ENCODE measurements around the gene TMED7.

Gene TMED7

GRCh38 chr5:115627295-115627865, 1.5 kb upstream of the TMED7 start:
- no peak for DNase-seq (ENCODE audit: low spot score)

- no peak for DNase-seq (ENCODE audit: low spot score)
These were observed 598 bp upstream of the TMED7 start for GRCh38 chr5:115626445-115626823.

- no peak for DNase-seq (ENCODE audit: low spot score)
These were observed 842 bp downstream of the TMED7 start for GRCh38 chr5:115624994-115625393.

- no peak for DNase-seq (ENCODE audit: low spot score)
These were observed 2.2 kb downstream of the TMED7 start for GRCh38 chr5:115623658-115624057.

GRCh38 chr5:115621365-115621900, 4.4 kb downstream of the TMED7 start:
- DNase-seq (ENCODE audit: low spot score) = no peak

GRCh38 chr5:115616892-115617291, 8.9 kb downstream of the TMED7 start:
- no peak for DNase-seq (ENCODE audit: low spot score)

- DNase-seq (ENCODE audit: low spot score) = no peak
These were observed 9.4 kb downstream of the TMED7 start for GRCh38 chr5:115616472-115616871.

- DNase-seq (ENCODE audit: low spot score) = no peak
These were observed 14.0 kb downstream of the TMED7 start for GRCh38 chr5:115611873-115612272.

- DNase-seq (ENCODE audit: low spot score) = no peak
These were observed 17.9 kb downstream of the TMED7 start for GRCh38 chr5:115607935-115608334.

GRCh38 chr5:115605436-115605835, 20.4 kb downstream of the TMED7 start:
- DNase-seq (ENCODE audit: low spot score) = no peak

- DNase-seq (ENCODE audit: low spot score) = no peak
These were observed 23.2 kb downstream of the TMED7 start for GRCh38 chr5:115602591-115603125.

GRCh38 chr5:115601701-115602590, 23.9 kb downstream of the TMED7 start, which contains the start of gene TICAM2:
TSS of gene TICAM2 (minus strand) at chr5:115602479. CDS start at chr5:115581256, 21,223 bp downstream.
- DNase-seq (ENCODE audit: low spot score) = peak; percentile 44

- DNase-seq (ENCODE audit: low spot score) = no peak
These were observed 25.1 kb downstream of the TMED7 start for GRCh38 chr5:115600766-115601165.

- DNase-seq (ENCODE audit: low spot score) = no peak
These were observed 25.9 kb downstream of the TMED7 start for GRCh38 chr5:115599924-115600323.

GRCh38 chr5:115599502-115599901, 26.3 kb downstream of the TMED7 start:
- DNase-seq (ENCODE audit: low spot score) = no peak

- no peak for DNase-seq (ENCODE audit: low spot score)
These were observed 31.4 kb downstream of the TMED7 start for GRCh38 chr5:115594128-115595047.

GRCh38 chr5:115589043-115589442, 36.8 kb downstream of the TMED7 start:
- DNase-seq (ENCODE audit: low spot score) = no peak

- DNase-seq (ENCODE audit: low spot score) = no peak
These were observed 37.2 kb downstream of the TMED7 start for GRCh38 chr5:115588640-115589039.

- peak; percentile 65 for DNase-seq (ENCODE audit: low spot score)
These were observed 39.2 kb downstream of the TMED7 start for GRCh38 chr5:115586525-115587146.

GRCh38 chr5:115585265-115585664, 40.6 kb downstream of the TMED7 start:
- no peak for DNase-seq (ENCODE audit: low spot score)

GRCh38 chr5:115584501-115584900, 41.3 kb downstream of the TMED7 start:
- DNase-seq (ENCODE audit: low spot score) = no peak
